Colon (tissue), 2 donors: Measurements from ENCODE around the gene EMILIN2.
"Not testable (repeated sequence)": the region's sequence is repeated elsewhere in the genome, so short reads cannot be mapped to it uniquely, and the experiment has no call there.

Source experiments
- FAIRE-seq: peaks from 2 replicates; lab custom pipeline; 2012; peaks lifted over from hg19 to GRCh38; lab: Jason Lieb, UNC
- donor health status: control.
- donor health status: control.

EMILIN2 gene

GRCh38 chr18:2845172-2845571, 1.6 kb upstream of the EMILIN2 start:
- no peak for FAIRE-seq

- FAIRE-seq: no peak
Observed at GRCh38 chr18:2847317-2848246, 776 bp downstream of the EMILIN2 start.

GRCh38 chr18:2848247-2849246, 1.7 kb downstream of the EMILIN2 start:
- no peak for FAIRE-seq

- no peak for FAIRE-seq
Observed at GRCh38 chr18:2850816-2851215, 4.0 kb downstream of the EMILIN2 start.

GRCh38 chr18:2851771-2852170, 5.0 kb downstream of the EMILIN2 start:
- no peak for FAIRE-seq

- not testable (repeated sequence) for FAIRE-seq
Observed at GRCh38 chr18:2852460-2852859, 5.7 kb downstream of the EMILIN2 start.

GRCh38 chr18:2853173-2853925, 6.5 kb downstream of the EMILIN2 start:
- no peak for FAIRE-seq

GRCh38 chr18:2853926-2854664, 7.3 kb downstream of the EMILIN2 start:
- FAIRE-seq: no peak

GRCh38 chr18:2854875-2855274, 8.1 kb downstream of the EMILIN2 start:
- no peak for FAIRE-seq

- FAIRE-seq: no peak
Observed at GRCh38 chr18:2855560-2856350, 8.9 kb downstream of the EMILIN2 start.

GRCh38 chr18:2856547-2857170, 9.9 kb downstream of the EMILIN2 start:
- FAIRE-seq: no peak

- no peak for FAIRE-seq
Observed at GRCh38 chr18:2857491-2858131, 10.8 kb downstream of the EMILIN2 start.

- not testable (repeated sequence) for FAIRE-seq
Observed at GRCh38 chr18:2860397-2860796, 13.6 kb downstream of the EMILIN2 start.

GRCh38 chr18:2863997-2864396, 17.2 kb downstream of the EMILIN2 start:
- FAIRE-seq: not testable (repeated sequence)

GRCh38 chr18:2866465-2866864, 19.7 kb downstream of the EMILIN2 start:
- FAIRE-seq: not testable (repeated sequence)

- FAIRE-seq: no peak
Observed at GRCh38 chr18:2869207-2869606, 22.4 kb downstream of the EMILIN2 start.

GRCh38 chr18:2871111-2871720, 24.4 kb downstream of the EMILIN2 start:
- no peak for FAIRE-seq

GRCh38 chr18:2872095-2872494, 25.3 kb downstream of the EMILIN2 start:
- FAIRE-seq: no peak

- no peak for FAIRE-seq
Observed at GRCh38 chr18:2874765-2875164, 28.0 kb downstream of the EMILIN2 start.
